IMR-90 (cell line): ENCODE measurements around the gene TBX15. TPM values are rescaled to one million over a fixed set of nuclear protein-coding genes. Genes with fewer than 3 reads are reported as not detected.

Experiments
- ATAC-seq: fragments of 200-7000 bp; cut with Tn5 transposase; 2 replicates; pipeline ENCODE4 v1.9.1; 2020; ENCODE audit warnings: low read depth, mild to moderate bottlenecking, moderate library complexity
- BruUV-seq: library from RNA; stranded (reverse); fragments of 400-500 nt; replicated peaks from 2 replicates; lab custom pipeline; 2021; lab: Mats Ljungman, UMichigan
- CTCF ChIA-PET: fragments of 300-600 bp; formaldehyde crosslinking; extraction: SDS; loops from one replicate; lab custom pipeline; 2021; ENCODE audit warnings: antibody characterized with exemption; lab: Yijun Ruan, JAX
- POLR2A ChIA-PET: fragments of 300-600 bp; sonication (Branson Sonifier 250); formaldehyde crosslinking; loops from one replicate; lab custom pipeline; 2022; ENCODE audit warnings: antibody characterized with exemption; ENCODE audit not compliant: unreplicated experiment; lab: Charles Lee
- DNase-seq: peaks from one replicate; pipeline ENCODE4 v3.0.0; 2013
- H2AFZ ChIP-seq: replicated peaks from 2 replicates; pipeline ENCODE3; 2013; ENCODE audit warnings: low read length, mild to moderate bottlenecking; ENCODE audit not compliant: poor library complexity
- H2AK5ac ChIP-seq: 2 replicates; pipeline ENCODE4 v1.6.1; 2013; ENCODE audit warnings: low read depth, low read length, inconsistent platforms
- H2AK9ac ChIP-seq: replicated peaks from 2 replicates; pipeline ENCODE3; 2013; ENCODE audit warnings: mild to moderate bottlenecking, low read depth, low read length, moderate library complexity; ENCODE audit not compliant: poor library complexity
- H2BK120ac ChIP-seq: 2 replicates; pipeline ENCODE4 v1.6.1; 2013; ENCODE audit warnings: low read depth, low read length, inconsistent platforms
- H2BK15ac ChIP-seq: 3 replicates; pipeline ENCODE4 v1.6.1; 2013; ENCODE audit warnings: low read depth, low read length, inconsistent platforms
- H2BK20ac ChIP-seq: 2 replicates; pipeline ENCODE4 v1.6.1; 2013; ENCODE audit warnings: low read depth, mild to moderate bottlenecking, inconsistent platforms, low read length, moderate library complexity
- H2BK5ac ChIP-seq: 2 replicates; pipeline ENCODE4 v1.6.1; 2013; ENCODE audit warnings: mild to moderate bottlenecking, low read depth, low read length, inconsistent platforms; ENCODE audit not compliant: poor library complexity, severe bottlenecking
- H3K14ac ChIP-seq: replicated peaks from 2 replicates; pipeline ENCODE4 v1.6.1; 2013; ENCODE audit warnings: low read depth, low read length, inconsistent platforms
- H3K18ac ChIP-seq: 2 replicates; pipeline ENCODE4 v1.6.1; 2013; ENCODE audit warnings: low read depth, low read length, control low read depth
- H3K23ac ChIP-seq: 2 replicates; pipeline ENCODE4 v1.6.1; 2013; ENCODE audit warnings: low read depth, low read length, inconsistent platforms
- H3K27ac ChIP-seq: 2 replicates; pipeline ENCODE4 v1.5.1; 2013; ENCODE audit warnings: mild to moderate bottlenecking, control low read depth, low read length; ENCODE audit not compliant: insufficient read depth
- H3K27me3 ChIP-seq: 2 replicates; pipeline ENCODE4 v1.6.1; 2013; ENCODE audit warnings: low read length; ENCODE audit not compliant: control insufficient read depth, insufficient read depth
- H3K36me3 ChIP-seq: 2 replicates; pipeline ENCODE4 v1.6.1; 2013; ENCODE audit warnings: low read length, mixed read lengths; ENCODE audit not compliant: control insufficient read depth, insufficient read depth
- H3K4ac ChIP-seq: 2 replicates; pipeline ENCODE4 v1.6.1; 2013; ENCODE audit warnings: low read depth, low read length, inconsistent platforms
- H3K4me1 ChIP-seq: 2 replicates; pipeline ENCODE4 v1.6.1; 2013; ENCODE audit warnings: low read length, mixed read lengths; ENCODE audit not compliant: control insufficient read depth, insufficient read depth
- H3K4me2 ChIP-seq: 2 replicates; pipeline ENCODE4 v1.6.1; 2013; ENCODE audit warnings: low read depth, mild to moderate bottlenecking, control low read depth, low read length, moderate library complexity
- H3K4me3 ChIP-seq: 2 replicates; pipeline ENCODE4 v1.5.1; 2013; ENCODE audit warnings: low read depth, mild to moderate bottlenecking, control low read depth, low read length, moderate library complexity; ENCODE audit not compliant: insufficient read depth
- H3K56ac ChIP-seq: 2 replicates; pipeline ENCODE4 v1.6.1; 2013; ENCODE audit warnings: low read length, inconsistent platforms; ENCODE audit not compliant: insufficient read depth; ENCODE audit errors: extremely low read depth
- H3K79me1 ChIP-seq, 2 experiments: 2 replicates each; pipeline ENCODE4 v1.6.1; 2013; ENCODE audit warnings: low read length in 2 of 2, inconsistent platforms in 1 of 2, low read depth in 1 of 2
- H3K9ac ChIP-seq: 2 replicates; pipeline ENCODE4 v1.6.1; 2013; ENCODE audit warnings: low read depth, low read length, control low read depth
- H3K9me1 ChIP-seq: 2 replicates; pipeline ENCODE4 v1.6.1; 2013; ENCODE audit warnings: low read length, inconsistent platforms; ENCODE audit not compliant: insufficient read depth
- H3K9me3 ChIP-seq: 2 replicates; pipeline ENCODE4 v1.6.1; 2013; ENCODE audit warnings: low read length; ENCODE audit not compliant: control insufficient read depth, insufficient read depth
- H4K20me1 ChIP-seq: 2 replicates; pipeline ENCODE4 v1.6.1; 2013; ENCODE audit warnings: low read length, inconsistent platforms; ENCODE audit not compliant: insufficient read depth
- H4K5ac ChIP-seq: 2 replicates; pipeline ENCODE4 v1.6.1; 2013; ENCODE audit warnings: mild to moderate bottlenecking, low read depth, low read length, control low read depth
- H4K8ac ChIP-seq, 2 experiments: 2 replicates each; pipeline ENCODE4 v1.6.1; 2013; ENCODE audit warnings: low read depth in 2 of 2, low read length in 2 of 2, control low read depth in 1 of 2, inconsistent platforms in 1 of 2
- H4K91ac ChIP-seq: 2 replicates; pipeline ENCODE4 v1.6.1; 2013; ENCODE audit warnings: low read depth, low read length, inconsistent platforms; ENCODE audit not compliant: insufficient read depth
- BHLHE40 ChIP-seq: fragments of 150-350 bp; IDR thresholded peaks from 2 replicates; pipeline ENCODE4 v1.6.1; 2016; ENCODE audit warnings: mild to moderate bottlenecking, low read depth, low read length
- CEBPB ChIP-seq: IDR thresholded peaks from 2 replicates; pipeline ENCODE4 v1.6.1; 2012; ENCODE audit warnings: low read depth, low read length, improper control_type of control experiment
- CHD1 ChIP-seq: IDR thresholded peaks from 2 replicates; pipeline ENCODE4 v1.6.1; 2012; ENCODE audit warnings: low read depth, low read length, improper control_type of control experiment
- CTCF ChIP-seq: conservative IDR thresholded peaks from 2 replicates; pipeline ENCODE4 v1.5.1; 2012; ENCODE audit warnings: mild to moderate bottlenecking, low read depth, low read length, improper control_type of control experiment
- ELK1 ChIP-seq: fragments of 150-350 bp; IDR thresholded peaks from 2 replicates; pipeline ENCODE4 v1.6.1; 2016; ENCODE audit warnings: low read depth, mild to moderate bottlenecking, low read length, moderate library complexity, borderline replicate concordance
- FOS ChIP-seq: fragments of 150-350 bp; IDR thresholded peaks from 2 replicates; pipeline ENCODE4 v1.6.1; 2016; ENCODE audit warnings: low read depth, low read length
- MAFK ChIP-seq: IDR thresholded peaks from 2 replicates; pipeline ENCODE4 v1.6.1; 2012; ENCODE audit warnings: low read depth, low read length, improper control_type of control experiment
- MAZ ChIP-seq: IDR thresholded peaks from 2 replicates; pipeline ENCODE4 v1.6.1; 2012; ENCODE audit warnings: low read depth, mild to moderate bottlenecking, low read length, improper control_type of control experiment, moderate library complexity, borderline replicate concordance
- MXI1 ChIP-seq: IDR thresholded peaks from 2 replicates; pipeline ENCODE4 v1.6.1; 2012; ENCODE audit warnings: low read depth, mild to moderate bottlenecking, low read length, moderate library complexity, borderline replicate concordance
- NFE2L2 ChIP-seq: fragments of 150-350 bp; IDR thresholded peaks from 2 replicates; pipeline ENCODE4 v1.6.1; 2016; ENCODE audit warnings: low read depth, mild to moderate bottlenecking, low read length
- POLR2A ChIP-seq: IDR thresholded peaks from 2 replicates; pipeline ENCODE4 v1.6.1; 2012; ENCODE audit warnings: mild to moderate bottlenecking, low read depth, low read length
- RAD21 ChIP-seq: IDR thresholded peaks from 2 replicates; pipeline ENCODE4 v1.6.1; 2012; ENCODE audit warnings: low read length, improper control_type of control experiment
- RCOR1 ChIP-seq: IDR thresholded peaks from 2 replicates; pipeline ENCODE4 v1.6.1; 2012; ENCODE audit warnings: mild to moderate bottlenecking, low read length, improper control_type of control experiment; ENCODE audit not compliant: insufficient replicate concordance
- RFX5 ChIP-seq: IDR thresholded peaks from 2 replicates; pipeline ENCODE4 v1.8.0; 2012; ENCODE audit warnings: low read depth, mild to moderate bottlenecking, low read length, moderate library complexity
- SMC3 ChIP-seq: fragments of 150-350 bp; IDR thresholded peaks from 2 replicates; pipeline ENCODE4 v1.6.1; 2016; ENCODE audit warnings: low read depth, mild to moderate bottlenecking, antibody characterized with exemption, low read length, moderate library complexity
- WGBS, 2 experiments: methylation state at CpG; one replicate each; pipeline versions ENCODE4 v1.1.5 to v1.1.7; 2013; ENCODE audit warnings: missing lambda C conversion rate in 2 of 2; ENCODE audit not compliant: insufficient read length in 1 of 2; ENCODE audit errors: extremely low coverage in 2 of 2; 5-methylcytosine and 5-hydroxymethylcytosine counted together
- dilution Hi-C: fragments of 300-500 bp; cut with HindIII; formaldehyde crosslinking; loops from one replicate; pipeline ENCODE4 v1.14.3; 2018; ENCODE audit warnings: low sequenced_read_pairs; ENCODE audit not compliant: unreplicated experiment
- in situ Hi-C: fragments of 300-500 bp; cut with MboI; formaldehyde crosslinking; loops from 3 replicates; pipeline ENCODE4 v1.14.3; 2019; ENCODE audit warnings: low sequenced_read_pairs, inconsistent platforms, mixed read lengths
- intact Hi-C: fragments of 100-400 bp; cut with micrococcal nuclease; formaldehyde crosslinking; loops from 2 replicates; pipeline ENCODE4 v1.10.0; 2022
- polyA plus RNA-seq, 3 experiments: library from polyadenylated mRNA; depleted of rRNA; stranded (reverse); fragments of >200 nt; gene quantifications; 2 replicates each; pipeline ENCODE4 v1.2.3, GENCODE V29; 2012; ENCODE audit warnings: low replicate concordance in 1 of 3
- total RNA-seq: library from RNA; depleted of rRNA; stranded (reverse); fragments of >200 nt; gene quantifications from 2 replicates; pipeline ENCODE4 v1.2.3, GENCODE V29; 2012
- TF ChIP-seq, protein P1 (sequence below): fragments of 150-350 bp; IDR thresholded peaks from 2 replicates; pipeline ENCODE4 v1.6.1; 2017; ENCODE audit warnings: mild to moderate bottlenecking, antibody characterized with exemption, low read length, low read depth

The TBX15 gene
- total and polyA plus RNA-seq, 2 of the 4 experiments (the other 2 are of a cell fraction), result not detected

GRCh38 chr1:119004129-119004527, 16.0 kb upstream of the TBX15 start:
- DNase-seq (no peak), ATAC-seq (no peak)
- Histone ChIP-seq H2AK5ac (no peak overlapping the region), H2AK9ac (no peak overlapping the region), H3K4me2 (no peak overlapping the region), H3K9me1 (no peaks in the 10 kb centered on the region), H3K14ac (no peak overlapping the region), H2BK5ac (no peak overlapping the region), H4K5ac (no peak overlapping the region), H2BK15ac (no peak overlapping the region), H3K4me1 (no peaks in the 10 kb centered on the region; the same call in 1 of the 2 replicates), H2BK120ac (no peak overlapping the region), H2AFZ (no peak overlapping the region), H3K27ac (no peak overlapping the region), H3K79me1 (no peaks in the 10 kb centered on the region), H3K23ac (no peak overlapping the region), H4K20me1 (no peaks in the 10 kb centered on the region), H3K36me3 (no peaks in the 10 kb centered on the region), H4K8ac (no peak overlapping the region), H3K4ac (no peak overlapping the region), H3K4me3 (no peak overlapping the region), H4K91ac (no peak overlapping the region), H3K9ac (no peak overlapping the region), H2BK20ac (no peak overlapping the region), H3K27me3 (peaks cover 95% of the 10 kb centered on the region), H3K56ac (no peak overlapping the region), H3K9me3 (peaks cover 22% of the 10 kb centered on the region), H3K18ac (no peak overlapping the region)
- no TSS peak for BruUV-seq
- intact Hi-C loops, result loop anchor here (10.0 kb wide), 1 partner anchor 131 kb away; no protein-coding TSS in a partner anchor
- POLR2A ChIA-PET, result no interaction called here
- dilution Hi-C loops, result no loop called here
- 20% methylated on average over 1 of the region's 5 CpGs; no CpG with 5 or more reads in 1 of the 2 experiments for WGBS, 2 experiments
- no peak for TF ChIP-seq MAZ
- no peak for TF ChIP-seq NFE2L2
- TF ChIP-seq POLR2A, result no peak
- TF ChIP-seq FOS, result no peak
- no peak for TF ChIP-seq CHD1
- no peak for TF ChIP-seq MXI1
- TF ChIP-seq, protein P1, sequence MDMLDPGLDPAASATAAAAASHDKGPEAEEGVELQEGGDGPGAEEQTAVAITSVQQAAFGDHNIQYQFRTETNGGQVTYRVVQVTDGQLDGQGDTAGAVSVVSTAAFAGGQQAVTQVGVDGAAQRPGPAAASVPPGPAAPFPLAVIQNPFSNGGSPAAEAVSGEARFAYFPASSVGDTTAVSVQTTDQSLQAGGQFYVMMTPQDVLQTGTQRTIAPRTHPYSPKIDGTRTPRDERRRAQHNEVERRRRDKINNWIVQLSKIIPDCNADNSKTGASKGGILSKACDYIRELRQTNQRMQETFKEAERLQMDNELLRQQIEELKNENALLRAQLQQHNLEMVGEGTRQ, result no peak
- TF ChIP-seq CEBPB, result no peak
- no peak for TF ChIP-seq MAFK
- TF ChIP-seq SMC3, result no peak
- no peak for TF ChIP-seq CTCF
- no peak for TF ChIP-seq BHLHE40
- no peak for TF ChIP-seq RAD21
- no peak for TF ChIP-seq ELK1
- no peak for TF ChIP-seq RFX5
- no peak for TF ChIP-seq RCOR1
- in situ Hi-C loops, result no loop called here
- CTCF ChIA-PET, result no interaction called here
